RWPE1 (cell line): ENCODE measurements around the gene USP10.

Experiments used
- CTCF ChIA-PET: fragments of 350-600 bp; sonication (Branson Sonifier 250); formaldehyde crosslinking; extraction: SDS; loops from one replicate; lab custom pipeline; 2021; lab: Yijun Ruan, JAX
- POLR2A ChIA-PET: fragments of 400-600 bp; formaldehyde crosslinking; extraction: SDS; loops from one replicate; lab custom pipeline; 2020; ENCODE audit warnings: antibody characterized with exemption; ENCODE audit not compliant: low non-redundant PET; lab: Yijun Ruan, JAX
- DNase-seq: peaks from one replicate; pipeline ENCODE4 v3.0.0; 2012; ENCODE audit warnings: low spot score
- H3K27ac ChIP-seq: fragments of 450-650 bp; 2 replicates; pipeline ENCODE4 v1.5.1; 2017
- TF ChIP-seq, protein P1 (sequence below): fragments of 450-650 bp; conservative IDR thresholded peaks from 2 replicates; pipeline ENCODE4 v1.5.1; 2017; ENCODE audit warnings: low read depth, mild to moderate bottlenecking

Gene USP10

DNA sequence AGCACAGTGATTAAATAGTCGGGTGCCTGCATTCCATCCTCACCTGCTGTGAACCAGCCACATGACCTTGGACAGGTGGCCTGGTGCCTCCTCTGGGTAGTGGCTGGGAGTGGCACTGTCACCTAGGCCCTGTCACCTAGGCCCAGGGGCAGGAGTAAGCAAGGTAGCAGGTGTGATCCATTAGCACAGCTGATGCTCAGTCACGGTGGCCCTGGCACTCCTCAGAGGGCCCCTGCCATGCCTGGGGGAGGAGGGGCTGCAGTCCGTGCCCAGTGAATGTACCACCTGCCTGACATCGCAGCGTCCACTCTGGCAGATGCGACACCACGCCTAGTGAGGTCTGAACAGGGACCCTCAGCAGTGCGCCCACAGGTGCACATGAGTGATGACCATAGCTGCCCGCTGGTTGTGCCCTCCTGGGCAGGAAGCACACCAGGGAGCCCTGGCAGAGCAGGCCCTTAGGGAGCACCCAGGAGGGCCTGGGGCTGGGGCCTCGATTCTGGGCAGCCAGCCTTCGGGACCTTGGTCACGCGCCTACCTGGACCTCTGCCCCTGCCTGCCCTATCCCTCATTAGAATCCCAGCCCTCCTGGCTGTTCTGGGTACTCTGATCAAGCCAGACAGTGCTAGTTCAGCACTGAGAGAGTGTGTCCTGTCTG, 86.9 kb downstream of the USP10 start:
- TF ChIP-seq, protein P1, sequence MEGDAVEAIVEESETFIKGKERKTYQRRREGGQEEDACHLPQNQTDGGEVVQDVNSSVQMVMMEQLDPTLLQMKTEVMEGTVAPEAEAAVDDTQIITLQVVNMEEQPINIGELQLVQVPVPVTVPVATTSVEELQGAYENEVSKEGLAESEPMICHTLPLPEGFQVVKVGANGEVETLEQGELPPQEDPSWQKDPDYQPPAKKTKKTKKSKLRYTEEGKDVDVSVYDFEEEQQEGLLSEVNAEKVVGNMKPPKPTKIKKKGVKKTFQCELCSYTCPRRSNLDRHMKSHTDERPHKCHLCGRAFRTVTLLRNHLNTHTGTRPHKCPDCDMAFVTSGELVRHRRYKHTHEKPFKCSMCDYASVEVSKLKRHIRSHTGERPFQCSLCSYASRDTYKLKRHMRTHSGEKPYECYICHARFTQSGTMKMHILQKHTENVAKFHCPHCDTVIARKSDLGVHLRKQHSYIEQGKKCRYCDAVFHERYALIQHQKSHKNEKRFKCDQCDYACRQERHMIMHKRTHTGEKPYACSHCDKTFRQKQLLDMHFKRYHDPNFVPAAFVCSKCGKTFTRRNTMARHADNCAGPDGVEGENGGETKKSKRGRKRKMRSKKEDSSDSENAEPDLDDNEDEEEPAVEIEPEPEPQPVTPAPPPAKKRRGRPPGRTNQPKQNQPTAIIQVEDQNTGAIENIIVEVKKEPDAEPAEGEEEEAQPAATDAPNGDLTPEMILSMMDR = no peak
- no peak for DNase-seq
- peak overlapping the region; percentile 67 for H3K27ac ChIP-seq
- ChIA-PET CTCF (no interaction called here), POLR2A (no interaction called here)

DNA sequence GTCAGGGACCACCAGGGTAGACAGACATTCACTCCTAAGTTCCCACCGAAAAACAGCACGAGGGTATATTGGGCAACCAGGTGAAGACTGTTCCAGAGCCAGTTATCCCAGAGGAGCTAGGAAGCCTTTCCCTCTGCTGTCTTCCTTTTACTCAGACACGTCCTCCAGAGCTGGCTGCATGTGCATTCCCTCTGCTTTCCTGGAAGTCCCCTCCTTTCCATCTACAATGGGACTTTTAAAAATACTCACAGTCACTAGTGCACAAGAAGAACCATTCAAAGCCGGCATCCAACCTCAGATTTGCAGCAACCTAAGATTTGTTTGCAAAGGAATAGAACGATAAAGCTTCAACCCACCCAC, 87.4 kb downstream of the USP10 start:
- POLR2A ChIA-PET = interaction anchor here (0.5 kb wide), 1 partner anchor 100 kb away, joined by 3 read pairs; no protein-coding TSS in a partner anchor
- TF ChIP-seq, protein P1 = no peak

GRCh38 chr16:84788920-84789391, 89.2 kb downstream of the USP10 start:
- DNase-seq = no peak
- H3K27ac ChIP-seq = no peak overlapping the region
- ChIA-PET CTCF (interaction anchor here (1.3 kb wide), 1 partner anchor 182 kb away, joined by 3 read pairs; no protein-coding TSS in a partner anchor), POLR2A (no interaction called here)
- TF ChIP-seq, protein P1 = no peak

More for the DNA sequence above, 87.4 kb downstream of the USP10 start:
- no peak for DNase-seq
- H3K27ac ChIP-seq = no peak overlapping the region
- CTCF ChIA-PET = interaction anchor here (0.6 kb wide), 1 partner anchor 10 kb away, joined by 3 read pairs; no protein-coding TSS in a partner anchor

DNA sequence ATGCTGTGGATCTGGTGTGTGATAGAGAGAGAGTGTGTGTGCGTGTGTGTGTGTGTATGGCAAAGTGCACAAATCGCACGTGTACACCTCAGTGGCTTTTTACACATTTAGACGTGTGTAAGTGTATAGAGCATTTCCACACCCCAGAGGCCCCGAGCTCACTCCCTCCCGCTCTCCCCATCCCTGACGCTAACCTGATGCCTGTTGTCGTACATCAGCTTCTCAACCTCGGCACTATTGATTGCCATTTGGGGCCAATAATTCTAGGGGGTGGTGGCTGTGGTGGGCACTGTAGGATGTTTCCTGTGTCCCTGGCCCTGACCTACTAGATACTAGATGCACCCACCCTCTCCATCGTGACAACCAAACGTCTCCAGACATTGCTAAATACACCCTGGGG, 89.6 kb downstream of the USP10 start:
- ChIA-PET CTCF (no interaction called here), POLR2A (no interaction called here)
- TF ChIP-seq, protein P1 = no peak
- no peak for DNase-seq
- H3K27ac ChIP-seq = no peak overlapping the region

GRCh38 chr16:84790301-84790700, 90.5 kb downstream of the USP10 start:
- TF ChIP-seq, protein P1 = no peak
- no peak overlapping the region for H3K27ac ChIP-seq
- CTCF ChIA-PET = interaction anchor here (0.6 kb wide), 1 partner anchor 85 kb away, joined by 4 read pairs; no protein-coding TSS in a partner anchor
- no peak for DNase-seq
- POLR2A ChIA-PET = no interaction called here

DNA sequence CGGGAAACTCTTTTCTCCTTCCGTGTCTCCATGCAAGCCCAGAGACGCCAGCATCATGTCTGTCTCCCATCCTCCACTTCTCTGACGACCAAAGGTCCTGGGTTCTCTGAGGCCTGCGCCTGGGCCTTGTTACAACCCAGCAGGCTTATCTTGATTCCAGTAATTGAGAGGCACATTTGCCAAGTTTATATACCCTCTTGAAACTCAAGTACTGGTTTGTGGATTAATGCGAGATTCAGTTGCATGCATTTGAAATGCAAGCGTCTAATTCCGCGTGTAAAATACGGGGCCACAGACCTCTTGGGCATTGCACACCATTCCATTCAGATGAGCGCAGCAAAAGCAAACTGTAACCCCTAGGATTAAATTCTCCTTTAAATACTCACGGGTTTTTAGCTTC, 91.3 kb downstream of the USP10 start:
- TF ChIP-seq, protein P1 = no peak
- no peak overlapping the region for H3K27ac ChIP-seq
- ChIA-PET POLR2A (no interaction called here), CTCF (interaction anchor here (0.6 kb wide), 1 partner anchor 11 kb away, joined by 3 read pairs; no protein-coding TSS in a partner anchor)
- no peak for DNase-seq
